HG03457 (cell line): Measurements from ENCODE around the gene FANCD2.
"Not testable (repeated sequence)": the region's sequence is repeated elsewhere in the genome, so short reads cannot be mapped to it uniquely, and the experiment has no call there.

Experiments
- ATAC-seq: cut with Tn5 transposase; IDR thresholded peaks from one replicate; pipeline ENCODE4 v1.9.1; 2021; ENCODE audit warnings: moderate number of reproducible peaks; ENCODE audit not compliant: unreplicated experiment

The FANCD2 gene

GRCh38 chr3:10012106-10012505, 14.1 kb upstream of the FANCD2 start:
- no peak for ATAC-seq

GRCh38 chr3:10015461-10015904, 10.8 kb upstream of the FANCD2 start:
- no peak for ATAC-seq

- no peak for ATAC-seq
Measured at GRCh38 chr3:10017636-10018292, 8.5 kb upstream of the FANCD2 start.

GRCh38 chr3:10018806-10019205, 7.4 kb upstream of the FANCD2 start:
- not testable (repeated sequence) for ATAC-seq

GRCh38 chr3:10019326-10019725, 6.9 kb upstream of the FANCD2 start:
- no peak for ATAC-seq

GRCh38 chr3:10021856-10022775, 4.1 kb upstream of the FANCD2 start:
- no peak for ATAC-seq

GRCh38 chr3:10023587-10024310, 2.5 kb upstream of the FANCD2 start:
- ATAC-seq: no peak

GRCh38 chr3:10025205-10026083, 793 bp upstream of the FANCD2 start:
- no peak for ATAC-seq

- no peak for ATAC-seq
Measured at GRCh38 chr3:10041034-10041433, 14.8 kb downstream of the FANCD2 start.

GRCh38 chr3:10047876-10048275, 21.6 kb downstream of the FANCD2 start:
- no peak for ATAC-seq

GRCh38 chr3:10053054-10053453, 26.8 kb downstream of the FANCD2 start:
- ATAC-seq: not testable (repeated sequence)

- no peak for ATAC-seq
Measured at GRCh38 chr3:10055097-10055496, 28.9 kb downstream of the FANCD2 start.

- ATAC-seq: not testable (repeated sequence)
Measured at GRCh38 chr3:10070077-10070476, 43.8 kb downstream of the FANCD2 start.

- ATAC-seq: no peak
Measured at GRCh38 chr3:10074666-10075065, 48.4 kb downstream of the FANCD2 start.

GRCh38 chr3:10081871-10082270, 55.6 kb downstream of the FANCD2 start:
- ATAC-seq: no peak

- no peak for ATAC-seq
Measured at GRCh38 chr3:10085738-10086137, 59.5 kb downstream of the FANCD2 start.

- no peak for ATAC-seq
Measured at GRCh38 chr3:10088256-10088655, 62.0 kb downstream of the FANCD2 start.

GRCh38 chr3:10090179-10090578, 63.9 kb downstream of the FANCD2 start:
- no peak for ATAC-seq

- not testable (repeated sequence) for ATAC-seq
Measured at GRCh38 chr3:10090774-10091173, 64.5 kb downstream of the FANCD2 start.

- not testable (repeated sequence) for ATAC-seq
Measured at GRCh38 chr3:10091387-10091786, 65.2 kb downstream of the FANCD2 start.
